OCI-LY7 (cell line): Measurements from ENCODE around the gene ARL6IP5. TPM values are rescaled to one million over a fixed set of nuclear protein-coding genes. Genes with fewer than 3 reads are reported as not detected.

Experiments used
- BruUV-seq: library from RNA; stranded (reverse); fragments of 400-500 nt; replicated peaks from 2 replicates; lab custom pipeline; 2021; lab: Mats Ljungman, UMichigan
- CTCF ChIA-PET: fragments of 300-600 bp; sonication (Branson Sonifier 250); formaldehyde crosslinking; loops from one replicate; lab custom pipeline; 2022; ENCODE audit warnings: antibody characterized with exemption; ENCODE audit not compliant: unreplicated experiment; lab: Charles Lee
- POLR2A ChIA-PET: fragments of 300-600 bp; sonication (Branson Sonifier 250); formaldehyde crosslinking; loops from one replicate; lab custom pipeline; 2022; ENCODE audit warnings: antibody characterized with exemption; lab: Charles Lee
- DNase-seq: peaks from one replicate; pipeline ENCODE4 v3.0.0-alpha.2; 2015; ENCODE audit warnings: low spot score
- H2AFZ ChIP-seq: fragments of 200-600 bp; sonication (generic), shearing (Covaris generic); 2 replicates; pipeline ENCODE4 v1.6.1; 2014; ENCODE audit warnings: mild to moderate bottlenecking, antibody characterized with exemption, low read length, moderate library complexity
- H3K27ac ChIP-seq: fragments of 200-600 bp; sonication (generic); 2 replicates; pipeline ENCODE4 v1.5.1; 2014; ENCODE audit warnings: mixed run types, low read depth, mild to moderate bottlenecking, moderate library complexity, low read length, inconsistent platforms; ENCODE audit not compliant: poor library complexity, severe bottlenecking
- H3K36me3 ChIP-seq: fragments of 200-600 bp; sonication (generic); 2 replicates; pipeline ENCODE4 v1.6.1; 2014; ENCODE audit warnings: mild to moderate bottlenecking, antibody characterized with exemption, low read length, moderate library complexity, mixed read lengths; ENCODE audit not compliant: insufficient read depth
- H3K4me1 ChIP-seq: fragments of 200-600 bp; sonication (generic); 2 replicates; pipeline ENCODE4 v1.5.1; 2014; ENCODE audit warnings: mild to moderate bottlenecking, low read length; ENCODE audit not compliant: insufficient read depth, poor library complexity, severe bottlenecking
- H3K4me2 ChIP-seq: fragments of 200-600 bp; sonication (generic); 2 replicates; pipeline ENCODE4 v1.6.1; 2014; ENCODE audit warnings: mild to moderate bottlenecking, low read length
- H3K4me3 ChIP-seq: fragments of 200-600 bp; sonication (generic); 2 replicates; pipeline ENCODE4 v1.5.1; 2014; ENCODE audit warnings: mild to moderate bottlenecking, low read depth, low read length; ENCODE audit not compliant: poor library complexity, severe bottlenecking
- H3K79me2 ChIP-seq: fragments of 200-600 bp; sonication (generic); 2 replicates; pipeline ENCODE4 v1.6.1; 2016; ENCODE audit warnings: low read depth, mild to moderate bottlenecking, low read length, moderate library complexity, mixed read lengths; ENCODE audit not compliant: insufficient read depth
- H3K9me2 ChIP-seq: fragments of 200-600 bp; sonication (generic); 2 replicates; pipeline ENCODE4 v1.6.1; 2016; ENCODE audit warnings: mild to moderate bottlenecking, low read length, mixed read lengths; ENCODE audit not compliant: insufficient read depth
- H3K9me3 ChIP-seq: fragments of 200-600 bp; sonication (generic); 2 replicates; pipeline ENCODE4 v1.6.1; 2014; ENCODE audit warnings: mild to moderate bottlenecking, mixed run types, low read length, mixed read lengths
- H4K20me1 ChIP-seq: fragments of 200-600 bp; sonication (generic); 2 replicates; pipeline ENCODE4 v1.6.1; 2014; ENCODE audit warnings: mild to moderate bottlenecking, antibody characterized with exemption, low read length, moderate library complexity, mixed read lengths; ENCODE audit not compliant: insufficient read depth
- CTCF ChIP-seq: fragments of 200-600 bp; sonication (generic); conservative IDR thresholded peaks from 2 replicates; pipeline ENCODE4 v1.5.1; 2014; ENCODE audit warnings: mild to moderate bottlenecking, antibody characterized with exemption, low read length, moderate library complexity, mixed read lengths
- EZH2phosphoT487 ChIP-seq: fragments of 200-600 bp; sonication (generic); IDR thresholded peaks from 2 replicates; pipeline ENCODE4 v1.6.1; 2018; ENCODE audit warnings: low read depth, borderline replicate concordance, mild to moderate bottlenecking, mixed run types, antibody characterized with exemption, low read length, moderate library complexity, mixed read lengths
- intact Hi-C: fragments of 100-400 bp; cut with micrococcal nuclease; formaldehyde crosslinking; loops from one replicate; pipeline ENCODE4 v1.10.0; 2022; ENCODE audit not compliant: unreplicated experiment
- total RNA-seq, 2 experiments: library from RNA; depleted of rRNA in 1 of 2; stranded (reverse); fragments of >200 nt in 1 of 2; shearing (Covaris generic) in 1 of 2; gene quantifications; 2 replicates each; pipeline ENCODE4 v1.2.3, GENCODE V29; 2014 to 2022

The ARL6IP5 gene
- total RNA-seq, 2 experiments from 2014 or later = 26.7 to 28.9 TPM

GRCh38 chr3:69142090-69142489, 57.4 kb downstream of the ARL6IP5 start:
- Histone ChIP-seq H3K9me2 (no peaks in the 10 kb centered on the region), H3K9me3 (no peaks in the 10 kb centered on the region), H2AFZ (no peak overlapping the region), H3K36me3 (no peaks in the 10 kb centered on the region), H3K79me2 (no peaks in the 10 kb centered on the region), H4K20me1 (no peaks in the 10 kb centered on the region), H3K4me3 (no peak overlapping the region), H3K4me2 (no peak overlapping the region), H3K4me1 (no peaks in the 10 kb centered on the region), H3K27ac (no peak overlapping the region)
- DNase-seq = no peak
- POLR2A ChIA-PET = no interaction called here
- no TSS peak for BruUV-seq
- TF ChIP-seq EZH2phosphoT487 (no peak), CTCF (no peak)
- intact Hi-C loops = no loop called here
- CTCF ChIA-PET = no interaction called here

GRCh38 chr3:69142797-69143454, 58.2 kb downstream of the ARL6IP5 start:
- Histone ChIP-seq H3K4me2 (no peak overlapping the region), H3K4me1 (no peaks in the 10 kb centered on the region), H3K27ac (no peak overlapping the region), H3K9me3 (no peaks in the 10 kb centered on the region), H2AFZ (no peak overlapping the region), H3K9me2 (no peaks in the 10 kb centered on the region), H3K79me2 (no peaks in the 10 kb centered on the region), H3K36me3 (no peaks in the 10 kb centered on the region), H4K20me1 (no peaks in the 10 kb centered on the region), H3K4me3 (no peak overlapping the region)
- BruUV-seq = no TSS peak
- intact Hi-C loops = no loop called here
- POLR2A ChIA-PET = no interaction called here
- DNase-seq = no peak
- CTCF ChIA-PET = no interaction called here
- TF ChIP-seq EZH2phosphoT487 (no peak), CTCF (no peak)

- Histone ChIP-seq H3K79me2 (no peaks in the 10 kb centered on the region), H3K36me3 (no peaks in the 10 kb centered on the region), H3K4me2 (no peak overlapping the region), H3K4me1 (no peaks in the 10 kb centered on the region), H4K20me1 (no peaks in the 10 kb centered on the region), H3K4me3 (no peak overlapping the region), H2AFZ (no peak overlapping the region), H3K27ac (no peak overlapping the region), H3K9me3 (no peaks in the 10 kb centered on the region), H3K9me2 (no peaks in the 10 kb centered on the region)
- no peak for DNase-seq
- ChIA-PET POLR2A (no interaction called here), CTCF (no interaction called here)
- TF ChIP-seq EZH2phosphoT487 = no peak
- intact Hi-C loops = no loop called here
- BruUV-seq = no TSS peak
Observed at GRCh38 chr3:69143612-69144011, 58.9 kb downstream of the ARL6IP5 start.
